Iris pigment epithelial cell (primary cell): Measurements from ENCODE around the gene EPM2A.
"Not testable (repeated sequence)": the region's sequence is repeated elsewhere in the genome, so short reads cannot be mapped to it uniquely, and the experiment has no call there.

Experiments used
- DNase-seq: peaks from one replicate; pipeline ENCODE4 v3.0.0-alpha.2; 2011; ENCODE audit warnings: low read depth

The EPM2A gene

GRCh38 chr6:145735356-145736165 is at the start of gene EPM2A:
Gene EPM2A (minus strand): TSS chr6:145735520. CDS start chr6:145735498, 22 bp downstream.
- DNase-seq: peak; percentile 83

DNA sequence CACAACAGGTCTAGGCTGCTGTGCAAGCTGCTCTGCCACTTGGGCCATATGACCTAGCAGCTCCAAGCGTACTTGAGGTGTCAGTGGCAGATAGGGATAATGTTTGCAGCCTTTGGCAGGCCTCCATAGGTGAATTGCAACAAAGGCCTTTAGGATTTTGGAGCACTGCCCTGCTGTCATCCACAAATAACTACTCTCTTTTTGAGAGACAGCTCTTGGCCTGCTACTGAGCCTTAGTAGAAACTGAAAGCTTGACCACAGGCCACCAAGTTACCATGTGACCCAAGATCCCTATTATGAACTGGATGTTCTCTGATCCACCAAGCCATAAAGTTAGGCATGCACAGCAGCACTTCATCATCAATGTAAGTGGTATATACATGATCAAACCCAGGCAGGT is 49.4 kb upstream of the EPM2A start:
- DNase-seq: no peak

DNA sequence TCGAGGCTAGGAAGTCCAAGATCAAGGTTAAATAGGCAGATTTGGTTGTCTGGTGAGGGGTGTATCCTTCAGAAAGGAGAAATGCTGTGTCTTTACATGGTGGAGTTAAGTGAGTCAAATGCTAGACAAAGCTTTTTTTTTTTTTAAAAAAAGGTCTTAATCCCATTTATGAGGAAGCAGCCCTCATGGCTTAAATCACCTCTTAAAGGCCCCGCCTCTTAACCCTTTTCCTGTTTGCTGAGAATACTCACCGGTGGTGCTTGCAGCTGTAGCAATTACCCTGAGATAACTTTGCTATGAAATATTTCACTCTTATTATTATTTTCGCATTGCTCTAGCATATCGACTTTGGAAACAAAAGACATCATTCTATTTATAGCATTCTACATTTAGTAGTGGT is 48.5 kb upstream of the EPM2A start:
- no peak for DNase-seq

DNA sequence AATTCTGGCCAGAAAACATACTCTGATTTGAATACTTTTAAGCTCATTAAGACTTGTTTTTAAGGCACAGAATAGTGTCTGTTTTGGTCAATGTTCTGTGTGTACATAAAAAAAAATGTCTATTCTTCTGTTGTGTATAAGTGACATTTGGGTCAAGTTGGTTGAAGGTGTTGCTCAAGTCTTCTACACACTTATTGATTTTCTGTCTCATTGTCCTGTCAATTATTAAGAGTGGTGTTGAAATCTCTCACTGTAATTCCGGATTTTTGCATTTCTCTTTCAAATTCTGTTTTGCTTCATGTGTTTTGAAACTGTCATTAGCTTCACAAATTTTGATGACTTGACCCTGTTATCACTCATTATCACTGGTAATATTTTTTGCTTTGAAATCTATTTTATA is 37.5 kb upstream of the EPM2A start:
- DNase-seq: no peak

DNA sequence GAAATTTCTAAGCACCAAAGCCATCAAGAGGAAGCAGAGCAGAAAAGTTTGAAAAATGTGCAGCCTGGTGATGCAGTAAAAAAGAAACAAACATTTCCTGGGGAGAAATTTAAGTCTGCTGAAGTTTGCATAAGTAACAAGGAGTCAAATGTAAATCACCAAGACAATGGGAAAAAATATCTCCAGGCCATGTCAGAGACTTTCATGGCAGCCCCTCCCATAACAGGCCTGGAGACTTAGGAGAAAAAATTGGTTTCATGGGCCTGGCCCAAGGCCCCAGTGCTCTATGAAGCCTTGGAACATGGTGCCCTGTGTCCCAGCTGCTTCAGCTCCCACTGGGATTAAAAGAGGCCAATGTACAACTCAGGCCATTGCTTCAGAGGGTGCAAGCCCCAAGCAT is 30.1 kb upstream of the EPM2A start:
- DNase-seq: no peak

- no peak for DNase-seq
Measured at GRCh38 chr6:145763742-145764141, 28.4 kb upstream of the EPM2A start.

DNA sequence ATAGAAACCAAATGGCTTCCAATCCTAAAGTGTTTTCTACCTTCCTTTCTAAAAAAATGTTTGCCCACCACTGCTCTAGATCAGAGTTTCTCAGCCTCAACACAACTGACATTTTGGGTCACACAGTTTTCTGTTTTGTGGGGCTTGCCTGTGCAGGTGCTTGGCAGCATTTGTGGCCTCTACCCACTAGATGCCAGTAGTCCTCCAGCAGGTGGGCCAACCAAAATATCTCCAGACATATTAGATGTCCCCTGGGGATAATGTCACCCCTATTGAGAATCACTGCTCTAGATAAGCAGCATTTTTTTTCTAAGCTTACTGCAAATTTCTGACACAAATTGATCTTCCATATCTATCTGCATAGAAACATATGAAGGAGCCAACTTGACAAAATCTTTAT is 26.3 kb upstream of the EPM2A start:
- no peak for DNase-seq

DNA sequence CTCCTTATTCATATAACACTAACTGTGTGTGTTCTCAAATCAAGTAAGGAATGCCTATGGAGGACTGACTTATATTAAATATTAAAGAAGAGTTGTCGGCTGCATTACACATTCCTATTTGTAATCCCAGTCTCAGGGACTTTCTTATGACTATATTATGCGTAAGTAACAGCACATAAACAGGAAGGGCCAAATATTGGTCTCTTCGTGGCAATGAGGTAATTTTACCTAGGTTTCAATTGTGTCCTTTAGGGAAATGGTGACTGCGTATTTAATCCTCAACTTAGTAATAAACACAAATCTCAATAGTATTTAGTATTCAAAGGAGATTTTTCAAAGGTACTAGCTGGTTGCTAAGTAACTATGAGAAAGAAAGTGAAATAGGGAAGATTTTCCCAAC is 22.8 kb upstream of the EPM2A start:
- DNase-seq: peak; percentile 54

DNA sequence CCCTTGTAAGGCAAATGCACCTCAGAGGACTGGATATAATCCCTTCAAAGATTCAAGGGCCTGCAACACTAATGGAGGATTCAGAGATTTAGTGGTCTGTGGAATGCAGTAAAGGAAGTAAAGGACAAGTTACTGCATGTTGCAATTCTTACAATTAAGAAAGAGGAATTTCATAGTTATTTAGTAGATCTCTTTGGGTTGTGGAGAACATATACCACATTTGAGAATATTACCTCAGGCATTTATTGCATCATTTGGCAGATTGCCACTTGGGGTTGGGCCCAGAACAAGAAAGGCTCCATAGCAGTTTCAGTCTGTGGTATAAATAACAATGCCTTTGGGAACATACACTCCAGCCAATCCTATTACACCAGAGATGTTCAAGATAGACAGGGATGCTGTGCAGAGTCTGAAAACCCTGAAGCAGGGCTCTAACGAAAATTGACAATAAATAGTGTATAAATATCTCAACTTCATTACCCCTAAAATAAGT is 20.9 kb upstream of the EPM2A start:
- peak; percentile 98 for DNase-seq

GRCh38 chr6:145755682-145756081 is 20.4 kb upstream of the EPM2A start:
- DNase-seq: no peak

DNA sequence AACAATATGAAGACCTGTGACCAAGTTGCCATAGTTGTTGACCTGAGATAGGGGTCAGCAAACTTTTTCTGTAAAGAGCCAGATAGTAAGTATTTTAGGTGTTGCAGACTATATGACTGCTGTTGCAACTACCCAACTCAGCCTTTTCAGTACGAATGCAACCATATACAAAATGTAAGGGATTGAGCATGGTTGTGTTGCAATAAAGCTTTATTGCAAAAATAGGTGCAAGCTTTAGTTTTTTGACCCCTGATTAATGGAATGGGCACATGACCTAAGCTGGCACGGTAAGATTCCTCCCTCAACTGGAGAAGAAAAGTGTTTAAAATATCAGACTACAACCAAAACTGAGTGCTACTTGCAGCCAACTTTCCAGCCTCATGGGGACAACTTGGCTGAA is 17.3 kb upstream of the EPM2A start:
- no peak for DNase-seq

- DNase-seq: peak; percentile 93
Measured at GRCh38 chr6:145749632-145750031, 14.3 kb upstream of the EPM2A start.

DNA sequence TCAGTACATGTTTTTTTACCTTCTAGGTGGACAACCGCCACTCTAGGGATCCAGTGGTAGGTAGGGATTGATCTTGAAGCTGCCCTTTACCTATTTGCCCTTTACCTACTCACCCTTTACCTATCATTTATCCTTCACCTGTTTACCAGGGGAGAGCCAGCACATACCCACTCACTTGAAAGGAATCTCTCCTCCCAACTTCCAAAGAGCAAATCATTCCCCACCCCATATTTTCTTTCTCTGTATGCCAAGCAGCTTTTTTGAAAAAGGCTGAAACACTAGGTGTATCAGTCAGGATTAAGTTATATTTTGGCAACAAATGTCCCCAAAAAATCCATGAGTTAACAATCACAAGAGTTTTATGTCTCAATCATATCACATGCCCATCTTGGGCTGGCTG is 10.5 kb upstream of the EPM2A start:
- DNase-seq: no peak

DNA sequence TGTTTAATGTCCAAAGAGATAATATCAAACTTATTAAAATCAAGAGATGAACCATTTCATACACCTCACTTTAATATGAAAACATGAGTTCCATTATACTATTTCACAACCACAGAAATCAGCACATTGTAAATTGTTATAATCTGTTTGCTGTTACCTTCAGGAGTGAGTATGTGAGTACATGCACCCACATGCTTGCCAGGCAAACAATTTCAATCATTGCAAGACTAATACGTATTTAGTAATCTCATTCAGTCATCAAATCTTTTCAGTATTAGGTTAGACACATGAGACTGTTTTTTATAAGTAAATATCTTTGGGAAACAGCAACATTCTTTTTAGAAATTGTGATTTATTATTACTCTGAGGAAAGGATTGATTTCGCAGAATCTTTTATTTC is 9.3 kb upstream of the EPM2A start:
- no peak for DNase-seq

DNA sequence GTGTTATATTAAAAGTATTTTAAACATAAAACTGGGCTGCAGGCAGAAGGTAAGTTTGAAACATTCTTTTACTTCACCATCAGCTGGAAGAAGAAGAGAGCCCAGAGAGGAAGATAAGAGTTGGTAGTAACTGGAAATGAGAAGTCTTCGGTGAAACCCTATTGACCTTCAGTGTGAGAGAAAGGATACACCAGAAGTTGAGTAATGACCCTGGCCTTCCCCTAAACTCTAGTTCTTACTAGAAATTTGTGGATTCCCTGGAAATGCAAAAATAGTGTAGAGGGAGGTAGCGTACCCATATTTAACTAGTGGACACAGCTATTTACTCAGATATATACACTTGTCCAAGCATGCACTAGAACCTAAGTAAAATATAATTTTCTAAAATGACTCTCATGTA is 8.0 kb upstream of the EPM2A start:
- DNase-seq: no peak

DNA sequence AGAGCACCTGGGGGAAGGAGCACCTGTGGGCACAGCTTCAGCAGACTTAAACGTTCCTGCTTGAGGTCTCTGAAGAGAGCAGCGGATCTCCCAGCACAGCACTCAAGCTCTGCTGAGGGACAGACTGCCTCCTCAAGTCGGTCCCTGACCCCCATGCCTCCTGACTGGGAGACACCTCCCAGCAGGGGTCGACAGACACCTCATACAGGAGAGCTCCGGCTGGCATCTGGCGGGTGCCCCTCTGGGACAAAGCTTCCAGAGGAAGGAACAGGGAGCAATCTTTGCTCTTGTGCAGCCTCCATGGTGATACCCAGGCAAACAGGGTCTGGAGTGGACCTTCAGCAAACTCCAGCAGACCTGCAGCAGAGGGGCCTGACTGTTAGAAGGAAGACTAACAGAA is 7.2 kb upstream of the EPM2A start:
- not testable (repeated sequence) for DNase-seq

DNA sequence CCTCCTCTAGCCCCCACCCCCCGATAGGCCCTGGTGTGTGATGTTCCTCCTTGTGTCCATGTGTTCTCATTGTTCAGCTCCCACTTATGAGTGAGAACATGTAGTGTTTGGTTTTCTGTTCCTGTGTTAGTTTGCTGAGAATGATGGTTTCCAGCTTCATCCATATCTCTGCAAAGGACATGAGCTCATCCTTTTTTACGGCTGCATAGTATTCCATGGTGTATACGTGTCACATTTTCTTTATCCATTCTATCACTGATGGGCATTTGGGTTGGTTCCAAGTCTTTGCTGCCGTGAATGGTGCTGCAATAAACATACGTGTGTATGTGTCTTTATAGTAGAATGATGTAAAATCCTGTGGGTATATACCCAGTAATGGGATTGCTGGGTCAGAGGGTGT is 4.4 kb upstream of the EPM2A start:
- DNase-seq: not testable (repeated sequence)

DNA sequence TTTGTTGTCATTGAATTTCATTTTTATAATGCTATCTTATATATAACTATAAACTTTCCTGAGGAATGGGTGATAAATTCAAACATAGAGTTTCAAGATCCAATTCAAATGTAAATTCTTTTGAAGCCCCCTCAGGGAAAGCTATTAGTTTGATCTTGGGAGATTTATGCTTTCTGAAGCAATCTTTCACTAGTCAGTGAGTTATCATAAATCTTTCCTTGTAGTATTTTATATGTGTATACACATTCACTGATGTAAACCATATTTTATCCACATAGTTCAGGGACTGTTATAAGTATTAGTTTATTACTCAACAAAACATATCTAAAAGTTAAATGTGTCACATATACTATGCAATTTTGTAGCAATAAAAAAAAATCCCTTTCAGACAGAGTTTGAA is 2.9 kb upstream of the EPM2A start:
- DNase-seq: no peak

GRCh38 chr6:145736661-145737144 is 1.4 kb upstream of the EPM2A start:
- peak; percentile 24 for DNase-seq

- peak; percentile 92 for DNase-seq
Measured at GRCh38 chr6:145734486-145735355, 599 bp downstream of the EPM2A start.

GRCh38 chr6:145733810-145734209 is 1.5 kb downstream of the EPM2A start:
- DNase-seq: peak; percentile 31

DNA sequence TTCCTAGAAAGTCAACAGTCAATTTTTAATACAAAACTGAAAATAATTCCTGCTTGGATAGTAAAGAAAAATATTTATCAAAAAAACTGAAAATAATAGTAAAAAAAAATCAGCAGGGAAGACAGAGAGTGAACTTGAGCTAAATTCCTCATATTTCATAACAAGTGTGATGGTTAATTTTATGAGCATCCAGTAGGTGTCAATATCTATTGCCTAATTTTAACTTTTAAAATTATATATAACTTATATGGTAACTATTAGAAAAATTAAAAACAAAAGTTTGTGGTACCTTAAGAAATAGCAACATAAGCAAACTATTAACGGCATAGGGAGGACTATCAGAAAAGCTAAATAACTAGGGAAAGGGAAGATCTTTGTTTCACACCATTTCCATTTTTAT is 2.1 kb downstream of the EPM2A start:
- no peak for DNase-seq

GRCh38 chr6:145731447-145731846 is 3.9 kb downstream of the EPM2A start:
- DNase-seq: peak; percentile 16
